ENCODE data around the gene LYRM2.
"Not testable (repeated sequence)": the region's sequence is repeated elsewhere in the genome, so short reads cannot be mapped to it uniquely, and the experiment has no call there.

LYRM2 gene

GRCh38 chr6:89650579-89650978, 12.0 kb upstream of the LYRM2 start:
- in situ Hi-C loops (cut with MboI; ENCODE audit: low sequenced_read_pairs) = no loop called here

GRCh38 chr6:89649682-89650081, 11.1 kb upstream of the LYRM2 start:
- in situ Hi-C loops (cut with MboI; ENCODE audit: low sequenced_read_pairs) = no loop called here

GRCh38 chr6:89644864-89645263, 6.3 kb upstream of the LYRM2 start:
- in situ Hi-C loops (cut with MboI; ENCODE audit: low sequenced_read_pairs) = no loop called here

GRCh38 chr6:89643406-89643805, 4.9 kb upstream of the LYRM2 start:
- in situ Hi-C loops (cut with MboI; ENCODE audit: low sequenced_read_pairs) = no loop called here

GRCh38 chr6:89642956-89643355, 4.4 kb upstream of the LYRM2 start:
- in situ Hi-C loops (cut with MboI; ENCODE audit: low sequenced_read_pairs) = no loop called here

GRCh38 chr6:89641581-89641980, 3.0 kb upstream of the LYRM2 start:
- in situ Hi-C loops (cut with MboI; ENCODE audit: low sequenced_read_pairs) = not testable (repeated sequence)

GRCh38 chr6:89640804-89641203, 2.3 kb upstream of the LYRM2 start:
- in situ Hi-C loops (cut with MboI; ENCODE audit: low sequenced_read_pairs) = no loop called here

GRCh38 chr6:89637960-89638319, 607 bp downstream of the LYRM2 start:
- in situ Hi-C loops (cut with MboI; ENCODE audit: low sequenced_read_pairs) = no loop called here

- in situ Hi-C loops (cut with MboI; ENCODE audit: low sequenced_read_pairs) = not testable (repeated sequence)
Measured at GRCh38 chr6:89636412-89636811, 2.1 kb downstream of the LYRM2 start.

- in situ Hi-C loops (cut with MboI; ENCODE audit: low sequenced_read_pairs) = no loop called here
Measured at GRCh38 chr6:89630488-89630887, 8.1 kb downstream of the LYRM2 start.

GRCh38 chr6:89623749-89624148, 14.8 kb downstream of the LYRM2 start:
- in situ Hi-C loops (cut with MboI; ENCODE audit: low sequenced_read_pairs) = no loop called here

- in situ Hi-C loops (cut with MboI; ENCODE audit: low sequenced_read_pairs) = no loop called here
Measured at GRCh38 chr6:89619567-89619966, 19.0 kb downstream of the LYRM2 start.

- in situ Hi-C loops (cut with MboI; ENCODE audit: low sequenced_read_pairs) = no loop called here
Measured at GRCh38 chr6:89618026-89618425, 20.5 kb downstream of the LYRM2 start.

GRCh38 chr6:89616531-89616930, 22.0 kb downstream of the LYRM2 start:
- in situ Hi-C loops (cut with MboI; ENCODE audit: low sequenced_read_pairs) = no loop called here

- in situ Hi-C loops (cut with MboI; ENCODE audit: low sequenced_read_pairs) = no loop called here
Measured at GRCh38 chr6:89615882-89616281, 22.7 kb downstream of the LYRM2 start.

GRCh38 chr6:89613790-89614189, 24.8 kb downstream of the LYRM2 start:
- in situ Hi-C loops (cut with MboI; ENCODE audit: low sequenced_read_pairs) = no loop called here

GRCh38 chr6:89612121-89612520, 26.4 kb downstream of the LYRM2 start:
- in situ Hi-C loops (cut with MboI; ENCODE audit: low sequenced_read_pairs) = no loop called here

GRCh38 chr6:89611666-89612065, 26.9 kb downstream of the LYRM2 start:
- in situ Hi-C loops (cut with MboI; ENCODE audit: low sequenced_read_pairs) = no loop called here

GRCh38 chr6:89610149-89610642, 28.4 kb downstream of the LYRM2 start:
- in situ Hi-C loops (cut with MboI; ENCODE audit: low sequenced_read_pairs) = no loop called here

GRCh38 chr6:89605861-89606260, 32.7 kb downstream of the LYRM2 start:
- in situ Hi-C loops (cut with MboI; ENCODE audit: low sequenced_read_pairs) = no loop called here

GRCh38 chr6:89604653-89605052, 33.9 kb downstream of the LYRM2 start:
- in situ Hi-C loops (cut with MboI; ENCODE audit: low sequenced_read_pairs) = no loop called here

- in situ Hi-C loops (cut with MboI; ENCODE audit: low sequenced_read_pairs) = no loop called here
Measured at GRCh38 chr6:89602166-89602565, 36.4 kb downstream of the LYRM2 start.

GRCh38 chr6:89599727-89600126, 38.8 kb downstream of the LYRM2 start:
- in situ Hi-C loops (cut with MboI; ENCODE audit: low sequenced_read_pairs) = no loop called here

GRCh38 chr6:89597988-89598387, 40.6 kb downstream of the LYRM2 start:
- in situ Hi-C loops (cut with MboI; ENCODE audit: low sequenced_read_pairs) = no loop called here

All from HL-60/S4 treated with phorbol 12-myristate 13-acetate at 8.2 ng/mL for 4 days and 3 days (cell line).